Measurements from ENCODE around the gene CADM1. TPM values are rescaled to one million over a fixed set of nuclear protein-coding genes. Genes with fewer than 3 reads are reported as not detected.

The CADM1 gene
- total RNA-seq, 4 donors from 2014 or later = 17.1 to 49.8 (median 30.7) TPM

GRCh38 chr11:115275045-115275444 lies 229.2 kb downstream of the CADM1 start:
- Histone ChIP-seq H3K27me3 (no peaks in the 10 kb centered on the region), H3K27ac (no peak overlapping the region), H3K9me3 (no peaks in the 10 kb centered on the region), H3K4me1 (peaks cover 0 to 2% (median under 1%) of the 10 kb centered on the region in 4 donors), H3K36me3 (no peaks in the 10 kb centered on the region), H3K4me3 (no peak overlapping the region)
- 95 to 96% methylated on average over 11 of the region's 11 CpGs for WGBS, 2 donors
- DNase-seq (ENCODE audit: low spot score in 2 of 2) = no peak
- TF ChIP-seq EP300 (IDR thresholded peaks at IDR 0.05) (no peak), POLR2A (IDR thresholded peaks at IDR 0.05) (no peak)
- TF ChIP-seq, protein P1, sequence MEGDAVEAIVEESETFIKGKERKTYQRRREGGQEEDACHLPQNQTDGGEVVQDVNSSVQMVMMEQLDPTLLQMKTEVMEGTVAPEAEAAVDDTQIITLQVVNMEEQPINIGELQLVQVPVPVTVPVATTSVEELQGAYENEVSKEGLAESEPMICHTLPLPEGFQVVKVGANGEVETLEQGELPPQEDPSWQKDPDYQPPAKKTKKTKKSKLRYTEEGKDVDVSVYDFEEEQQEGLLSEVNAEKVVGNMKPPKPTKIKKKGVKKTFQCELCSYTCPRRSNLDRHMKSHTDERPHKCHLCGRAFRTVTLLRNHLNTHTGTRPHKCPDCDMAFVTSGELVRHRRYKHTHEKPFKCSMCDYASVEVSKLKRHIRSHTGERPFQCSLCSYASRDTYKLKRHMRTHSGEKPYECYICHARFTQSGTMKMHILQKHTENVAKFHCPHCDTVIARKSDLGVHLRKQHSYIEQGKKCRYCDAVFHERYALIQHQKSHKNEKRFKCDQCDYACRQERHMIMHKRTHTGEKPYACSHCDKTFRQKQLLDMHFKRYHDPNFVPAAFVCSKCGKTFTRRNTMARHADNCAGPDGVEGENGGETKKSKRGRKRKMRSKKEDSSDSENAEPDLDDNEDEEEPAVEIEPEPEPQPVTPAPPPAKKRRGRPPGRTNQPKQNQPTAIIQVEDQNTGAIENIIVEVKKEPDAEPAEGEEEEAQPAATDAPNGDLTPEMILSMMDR (IDR thresholded peaks at IDR 0.05) = no peak

DNA sequence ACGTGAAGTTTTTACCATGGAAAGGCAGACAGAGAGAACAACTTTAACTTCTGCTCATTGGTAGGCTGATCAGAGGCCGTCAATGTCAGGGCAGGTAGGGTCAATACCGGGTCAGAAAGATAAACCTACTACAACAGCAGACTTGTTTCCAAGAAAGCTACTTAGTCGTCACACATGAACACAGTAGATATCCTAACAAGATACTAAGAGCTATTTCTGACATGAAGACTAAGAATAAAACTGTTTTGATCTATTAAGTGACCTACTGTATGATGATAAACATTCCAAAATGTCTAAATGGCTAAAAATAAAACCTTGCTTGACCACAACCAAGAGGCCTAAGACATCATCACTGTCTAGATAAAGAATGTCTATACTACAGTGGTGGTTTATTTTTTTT lies 231.3 kb downstream of the CADM1 start:
- WGBS, 2 donors = 79 to 88% methylated on average over 4 of the region's 4 CpGs

DNA sequence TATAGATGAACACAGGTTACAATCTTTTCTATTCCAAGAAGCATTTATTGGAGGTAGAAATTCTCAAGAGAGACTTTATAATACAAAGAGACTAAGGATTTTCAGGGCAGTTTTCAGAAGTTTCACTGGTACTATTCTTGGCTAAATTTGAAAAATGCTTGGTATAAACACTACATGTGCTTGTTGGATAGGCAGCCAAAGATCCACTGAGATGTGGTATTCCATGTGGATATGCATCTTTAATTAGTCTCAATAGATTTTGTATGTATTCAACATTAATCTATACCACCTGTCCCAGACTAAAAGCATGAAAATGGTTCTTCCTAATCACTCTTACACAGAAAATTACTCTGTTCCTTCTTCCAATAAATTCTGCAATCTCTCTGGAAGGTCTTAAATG lies 232.6 kb downstream of the CADM1 start:
- H3K27me3 ChIP-seq = no peaks in the 10 kb centered on the region

More for the DNA sequence above, 231.3 kb downstream of the CADM1 start:
- no peak for DNase-seq (ENCODE audit: low spot score in 2 of 2)
- H3K36me3 ChIP-seq = no peaks in the 10 kb centered on the region
- H3K4me1 ChIP-seq = no peaks in the 10 kb centered on the region
- no peak overlapping the region for H3K4me3 ChIP-seq
- H3K27ac ChIP-seq = no peak overlapping the region
- H3K9me3 ChIP-seq = no peaks in the 10 kb centered on the region
- TF ChIP-seq EP300 (IDR thresholded peaks at IDR 0.05) = no peak
- no peak for TF ChIP-seq POLR2A (IDR thresholded peaks at IDR 0.05)
- TF ChIP-seq, protein P1 (IDR thresholded peaks at IDR 0.05) = no peak
- no peaks in the 10 kb centered on the region for H3K27me3 ChIP-seq

GRCh38 chr11:115269191-115269950 lies 234.8 kb downstream of the CADM1 start:
- DNase-seq (ENCODE audit: low spot score in 2 of 2) = no peak
- no peaks in the 10 kb centered on the region for H3K9me3 ChIP-seq
- H3K27ac ChIP-seq = no peak overlapping the region
- H3K4me3 ChIP-seq = no peak overlapping the region
- WGBS, 2 donors = 87 to 91% methylated on average over 8 of the region's 8 CpGs
- no peaks in the 10 kb centered on the region for H3K36me3 ChIP-seq
- H3K4me1 ChIP-seq = peaks cover 0 to 13% (median 0%) of the 10 kb centered on the region in 4 donors
- TF ChIP-seq POLR2A (IDR thresholded peaks at IDR 0.05) (no peak), EP300 (IDR thresholded peaks at IDR 0.05) (no peak)
- TF ChIP-seq, protein P1 (IDR thresholded peaks at IDR 0.05) = no peak
- no peaks in the 10 kb centered on the region for H3K27me3 ChIP-seq

More for the DNA sequence above, 232.6 kb downstream of the CADM1 start:
- Histone ChIP-seq H3K36me3 (no peaks in the 10 kb centered on the region), H3K9me3 (no peaks in the 10 kb centered on the region), H3K27ac (no peak overlapping the region), H3K4me1 (peaks cover 0 to 8% (median 0%) of the 10 kb centered on the region in 4 donors), H3K4me3 (no peak overlapping the region)
- TF ChIP-seq, protein P1 (IDR thresholded peaks at IDR 0.05) = no peak
- TF ChIP-seq EP300 (IDR thresholded peaks at IDR 0.05) = no peak
- no peak for TF ChIP-seq POLR2A (IDR thresholded peaks at IDR 0.05)
- no peak for DNase-seq (ENCODE audit: low spot score in 2 of 2)

DNA sequence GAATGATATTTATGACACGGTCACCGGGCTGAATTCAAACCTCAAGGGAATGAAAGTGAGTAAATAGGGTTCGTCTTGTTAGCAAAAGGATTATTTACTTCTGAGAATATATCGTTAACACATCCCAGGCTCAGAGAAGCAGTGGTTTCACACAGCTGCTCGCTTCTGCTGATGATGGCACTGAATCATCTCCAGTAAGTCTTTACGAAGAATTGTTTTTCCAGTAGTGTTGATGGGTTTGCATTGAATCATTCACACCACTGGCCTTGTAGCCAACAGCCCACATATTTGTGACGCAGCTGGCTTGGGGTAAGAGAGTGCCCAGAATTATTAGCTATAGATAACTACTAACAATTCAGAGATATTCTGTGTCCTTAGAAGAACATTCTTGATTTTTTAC lies 236.3 kb downstream of the CADM1 start:
- H3K4me1 ChIP-seq = peaks cover 0 to 13% (median 0%) of the 10 kb centered on the region in 4 donors
- H3K9me3 ChIP-seq = no peaks in the 10 kb centered on the region
- no peak for TF ChIP-seq POLR2A (IDR thresholded peaks at IDR 0.05)
- no peak for TF ChIP-seq EP300 (IDR thresholded peaks at IDR 0.05)
- TF ChIP-seq, protein P1 (IDR thresholded peaks at IDR 0.05) = no peak
- peak overlapping the region in 1 of 4 donors; percentile 5 for H3K27ac ChIP-seq
- 68 to 73% methylated on average over 7 of the region's 7 CpGs for WGBS, 2 donors
- H3K36me3 ChIP-seq = no peaks in the 10 kb centered on the region
- no peak overlapping the region for H3K4me3 ChIP-seq
- H3K27me3 ChIP-seq = no peaks in the 10 kb centered on the region
- no peak for DNase-seq (ENCODE audit: low spot score in 2 of 2)
